ENCODE data around the gene TOMM7. TPM values are rescaled to one million over a fixed set of nuclear protein-coding genes. Genes with fewer than 3 reads are reported as not detected.
"Not testable (repeated sequence)": the region's sequence is repeated elsewhere in the genome, so short reads cannot be mapped to it uniquely, and the experiment has no call there.

The TOMM7 gene
- total RNA-seq, 4 donors from 2014 or later: 139 to 212 (median 163) TPM

- DNase-seq (ENCODE audit: low spot score): no peak
- no peak for TF ChIP-seq CTCF (IDR thresholded peaks at IDR 0.05)
These were observed 38.3 kb downstream of the TOMM7 start for GRCh38 chr7:22784346-22784745.

GRCh38 chr7:22783421-22783820, 39.2 kb downstream of the TOMM7 start:
- ATAC-seq (ENCODE audit: low FRiP score) (no peak), DNase-seq (ENCODE audit: low spot score) (no peak)
- no peak for TF ChIP-seq CTCF (IDR thresholded peaks at IDR 0.05)

More at GRCh38 chr7:22784346-22784745, 38.3 kb downstream of the TOMM7 start:
- no peak for ATAC-seq (ENCODE audit: low FRiP score)

GRCh38 chr7:22782616-22783232, 39.9 kb downstream of the TOMM7 start:
- ATAC-seq (ENCODE audit: low FRiP score): no peak
- DNase-seq (ENCODE audit: low spot score): peak; percentile 68

GRCh38 chr7:22781230-22781711, 41.4 kb downstream of the TOMM7 start:
- TF ChIP-seq CTCF (IDR thresholded peaks at IDR 0.05): no peak
- DNase-seq (ENCODE audit: low spot score) (no peak), ATAC-seq (ENCODE audit: low FRiP score) (peak; percentile 69)

More at GRCh38 chr7:22782616-22783232, 39.9 kb downstream of the TOMM7 start:
- TF ChIP-seq CTCF (IDR thresholded peaks at IDR 0.05): no peak

DNA sequence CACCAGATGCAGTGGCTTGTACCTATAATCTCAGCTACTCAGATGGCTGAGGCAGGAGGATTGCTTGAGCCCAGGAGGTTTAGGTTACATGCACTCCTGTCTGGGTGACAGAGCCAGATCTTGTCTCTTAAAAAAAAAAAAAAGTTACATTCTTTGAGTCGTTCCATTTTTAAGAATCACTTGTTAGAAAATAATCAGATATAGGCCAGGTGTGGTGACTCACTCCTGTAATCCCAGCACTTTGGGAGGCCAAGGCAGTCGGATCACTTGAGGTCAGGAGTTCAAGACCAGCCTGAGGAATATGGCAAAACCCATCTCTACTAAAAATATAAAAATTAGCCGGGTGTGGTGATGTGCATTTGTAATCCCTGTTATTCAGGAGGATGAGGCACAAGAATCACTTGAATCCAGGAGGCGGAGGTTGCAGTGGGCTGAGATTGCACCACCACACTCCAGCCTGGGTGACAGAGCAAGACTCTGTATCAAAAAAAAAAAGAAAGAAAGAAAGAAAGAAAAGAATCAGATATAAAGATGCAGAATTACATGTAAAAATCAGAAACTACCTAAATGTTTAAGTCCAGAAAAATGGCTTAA, 42.8 kb downstream of the TOMM7 start:
- ATAC-seq (ENCODE audit: low FRiP score): not testable (repeated sequence)

GRCh38 chr7:22776964-22777363, 45.7 kb downstream of the TOMM7 start:
- TF ChIP-seq CTCF (IDR thresholded peaks at IDR 0.05): no peak
- ATAC-seq (ENCODE audit: low FRiP score): no peak
- DNase-seq (ENCODE audit: low spot score): no peak

More for the DNA sequence above, 42.8 kb downstream of the TOMM7 start:
- DNase-seq (ENCODE audit: low spot score): not testable (repeated sequence)

DNA sequence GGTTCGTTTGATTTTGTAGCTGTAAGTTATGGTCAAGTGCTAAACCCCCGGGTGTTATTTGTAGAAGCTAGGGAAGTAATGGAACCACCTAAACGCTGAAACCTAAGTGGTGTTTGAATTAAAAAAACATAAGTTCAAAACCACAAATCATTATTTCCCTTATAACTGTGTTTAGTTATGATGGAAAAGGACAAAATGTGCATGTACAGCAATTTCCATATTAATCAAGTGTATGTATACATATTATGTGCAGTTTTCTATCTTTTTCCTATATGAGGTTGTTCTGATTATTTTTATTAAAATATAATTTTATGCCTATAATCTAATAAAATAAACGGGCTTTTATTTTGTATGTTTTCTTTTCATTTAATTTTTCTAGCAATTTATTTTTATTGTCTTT, 49.8 kb downstream of the TOMM7 start:
- DNase-seq (ENCODE audit: low spot score) (no peak), ATAC-seq (ENCODE audit: low FRiP score) (no peak)
- TF ChIP-seq CTCF (IDR thresholded peaks at IDR 0.05): no peak

Measured in omental fat pad (tissue), 4 donors.